ENCODE data around the gene CDKN2A. TPM values are rescaled to one million over a fixed set of nuclear protein-coding genes. Genes with fewer than 3 reads are reported as not detected.

The CDKN2A gene
- total and polyA plus RNA-seq, 4 donors, result 0.23 to 0.76 (median 0.43) TPM

- TF ChIP-seq, protein P1, sequence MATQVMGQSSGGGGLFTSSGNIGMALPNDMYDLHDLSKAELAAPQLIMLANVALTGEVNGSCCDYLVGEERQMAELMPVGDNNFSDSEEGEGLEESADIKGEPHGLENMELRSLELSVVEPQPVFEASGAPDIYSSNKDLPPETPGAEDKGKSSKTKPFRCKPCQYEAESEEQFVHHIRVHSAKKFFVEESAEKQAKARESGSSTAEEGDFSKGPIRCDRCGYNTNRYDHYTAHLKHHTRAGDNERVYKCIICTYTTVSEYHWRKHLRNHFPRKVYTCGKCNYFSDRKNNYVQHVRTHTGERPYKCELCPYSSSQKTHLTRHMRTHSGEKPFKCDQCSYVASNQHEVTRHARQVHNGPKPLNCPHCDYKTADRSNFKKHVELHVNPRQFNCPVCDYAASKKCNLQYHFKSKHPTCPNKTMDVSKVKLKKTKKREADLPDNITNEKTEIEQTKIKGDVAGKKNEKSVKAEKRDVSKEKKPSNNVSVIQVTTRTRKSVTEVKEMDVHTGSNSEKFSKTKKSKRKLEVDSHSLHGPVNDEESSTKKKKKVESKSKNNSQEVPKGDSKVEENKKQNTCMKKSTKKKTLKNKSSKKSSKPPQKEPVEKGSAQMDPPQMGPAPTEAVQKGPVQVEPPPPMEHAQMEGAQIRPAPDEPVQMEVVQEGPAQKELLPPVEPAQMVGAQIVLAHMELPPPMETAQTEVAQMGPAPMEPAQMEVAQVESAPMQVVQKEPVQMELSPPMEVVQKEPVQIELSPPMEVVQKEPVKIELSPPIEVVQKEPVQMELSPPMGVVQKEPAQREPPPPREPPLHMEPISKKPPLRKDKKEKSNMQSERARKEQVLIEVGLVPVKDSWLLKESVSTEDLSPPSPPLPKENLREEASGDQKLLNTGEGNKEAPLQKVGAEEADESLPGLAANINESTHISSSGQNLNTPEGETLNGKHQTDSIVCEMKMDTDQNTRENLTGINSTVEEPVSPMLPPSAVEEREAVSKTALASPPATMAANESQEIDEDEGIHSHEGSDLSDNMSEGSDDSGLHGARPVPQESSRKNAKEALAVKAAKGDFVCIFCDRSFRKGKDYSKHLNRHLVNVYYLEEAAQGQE (IDR thresholded peaks at IDR 0.05), result no peak
Measured at GRCh38 chr9:21994556-21995005, 389 bp upstream of the CDKN2A start, which contains the start of gene CDKN2B-AS1 (continued).

DNA sequence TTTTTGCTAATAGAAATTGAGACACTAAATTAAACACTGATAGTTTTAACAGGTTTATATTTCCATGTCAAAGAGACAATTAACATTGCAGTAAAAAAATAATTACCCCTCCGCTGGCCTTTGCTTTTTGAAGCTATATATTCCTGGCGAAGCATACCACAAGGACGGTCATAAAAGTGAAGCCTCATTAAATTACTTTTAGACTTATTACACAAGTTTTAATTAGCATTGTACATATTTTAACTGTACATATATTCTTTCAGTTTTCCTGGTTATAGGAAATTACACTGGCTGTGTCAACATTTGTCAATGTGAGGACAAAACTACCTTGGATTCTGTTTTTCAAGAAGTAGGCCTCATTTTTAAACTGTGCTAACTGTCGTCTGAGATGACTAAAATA, 1.2 kb downstream of the CDKN2A start:
- peaks cover 4 to 15% (median 9%) of the 10 kb centered on the region in 4 donors for H3K4me1 ChIP-seq (ENCODE audit: control insufficient read depth in 4 of 4, insufficient read depth in 4 of 4, low read length in 3 of 4)
- H3K9me3 ChIP-seq (ENCODE audit: control insufficient read depth in 4 of 4, low read length in 3 of 4), result peaks cover 0 to 6% (median 0%) of the 10 kb centered on the region in 4 donors
- H3K4me3 ChIP-seq (ENCODE audit: low read depth in 1 of 3, low read length in 3 of 3), result no peak overlapping the region
- no peaks in the 10 kb centered on the region for H3K36me3 ChIP-seq (ENCODE audit: control insufficient read depth in 4 of 4, insufficient read depth in 3 of 4, low read depth in 1 of 4, low read length in 3 of 4)
- no peak for TF ChIP-seq ATF3 (IDR thresholded peaks at IDR 0.05)
- no peak for TF ChIP-seq FOXA2 (IDR thresholded peaks at IDR 0.05)
- no peak for TF ChIP-seq EGR1 (IDR thresholded peaks at IDR 0.05; ENCODE audit: low read depth in 2 of 2)
- TF ChIP-seq SP1 (IDR thresholded peaks at IDR 0.05), result no peak
- no peak for TF ChIP-seq NR2F2 (IDR thresholded peaks at IDR 0.05)
- TF ChIP-seq, protein P1 (IDR thresholded peaks at IDR 0.05), result no peak
- TF ChIP-seq, protein P2, sequence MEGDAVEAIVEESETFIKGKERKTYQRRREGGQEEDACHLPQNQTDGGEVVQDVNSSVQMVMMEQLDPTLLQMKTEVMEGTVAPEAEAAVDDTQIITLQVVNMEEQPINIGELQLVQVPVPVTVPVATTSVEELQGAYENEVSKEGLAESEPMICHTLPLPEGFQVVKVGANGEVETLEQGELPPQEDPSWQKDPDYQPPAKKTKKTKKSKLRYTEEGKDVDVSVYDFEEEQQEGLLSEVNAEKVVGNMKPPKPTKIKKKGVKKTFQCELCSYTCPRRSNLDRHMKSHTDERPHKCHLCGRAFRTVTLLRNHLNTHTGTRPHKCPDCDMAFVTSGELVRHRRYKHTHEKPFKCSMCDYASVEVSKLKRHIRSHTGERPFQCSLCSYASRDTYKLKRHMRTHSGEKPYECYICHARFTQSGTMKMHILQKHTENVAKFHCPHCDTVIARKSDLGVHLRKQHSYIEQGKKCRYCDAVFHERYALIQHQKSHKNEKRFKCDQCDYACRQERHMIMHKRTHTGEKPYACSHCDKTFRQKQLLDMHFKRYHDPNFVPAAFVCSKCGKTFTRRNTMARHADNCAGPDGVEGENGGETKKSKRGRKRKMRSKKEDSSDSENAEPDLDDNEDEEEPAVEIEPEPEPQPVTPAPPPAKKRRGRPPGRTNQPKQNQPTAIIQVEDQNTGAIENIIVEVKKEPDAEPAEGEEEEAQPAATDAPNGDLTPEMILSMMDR (IDR thresholded peaks at IDR 0.05; ENCODE audit: low read depth, low read length, missing input control), result no peak
- H3K27me3 ChIP-seq (ENCODE audit: control insufficient read depth in 4 of 4, insufficient read depth in 4 of 4, low read length in 3 of 4), result peaks cover 0 to 2% (median 0%) of the 10 kb centered on the region in 4 donors
- DNase-seq (ENCODE audit: low spot score), result no peak
- WGBS, result 95% methylated on average over 4 of the region's 4 CpGs
- no peak overlapping the region for H3K9ac ChIP-seq (ENCODE audit: low read depth in 1 of 2, low read length in 2 of 2)
- no peak overlapping the region for H3K27ac ChIP-seq (ENCODE audit: low read depth in 1 of 2, low read length in 2 of 2)
